Stomach (tissue), 9 donors: ENCODE measurements around the gene PIWIL1. TPM values are rescaled to one million over a fixed set of nuclear protein-coding genes. Genes with fewer than 3 reads are reported as not detected.

Experiments
- DNase-seq, 2 donors: peaks; one replicate each; pipeline versions ENCODE4 v3.0.0 to v3.0.0-alpha.2; 2013 to 2019
- H3K27ac ChIP-seq, 5 donors: fragments of 200-600 bp in 4 of 5; sonication (generic) in 4 of 5; one replicate each; pipeline ENCODE4 v1.5.1; 2013 to 2019; ENCODE audit warnings: mild to moderate bottlenecking in 1 of 5, moderate library complexity in 1 of 5
- H3K27me3 ChIP-seq, 3 donors: fragments of 200-600 bp; sonication (generic); one replicate each; pipeline ENCODE4 v1.5.1; 2017 to 2019; ENCODE audit warnings: mixed run types in 1 of 3
- H3K36me3 ChIP-seq, 4 donors: fragments of 200-600 bp; sonication (generic); 1 replicate in 3 of 4; 2 replicates in 1 of 4; pipeline ENCODE4 v1.5.1; 2016 to 2019
- H3K4me1 ChIP-seq, 4 donors: fragments of 200-600 bp; sonication (generic); one replicate each; pipeline ENCODE4 v1.5.1; 2016 to 2019
- H3K4me3 ChIP-seq, 4 donors: fragments of 200-600 bp; sonication (generic) in 3 of 4; one replicate each; pipeline ENCODE4 v1.5.1; 2016 to 2019; ENCODE audit warnings: mild to moderate bottlenecking in 1 of 4
- H3K9me3 ChIP-seq, 4 donors: fragments of 200-600 bp; sonication (generic); one replicate each; pipeline ENCODE4 v1.5.1; 2016 to 2019
- EP300 ChIP-seq: sonication (generic); formaldehyde crosslinking; IDR thresholded peaks from one replicate; pipeline ENCODE4 v1.6.1; 2017; ENCODE audit warnings: antibody characterized with exemption
- POLR2A ChIP-seq, 4 donors: fragments of 450-650 bp; IDR thresholded peaks; one replicate each; pipeline ENCODE4 v1.6.1; 2016; ENCODE audit warnings: antibody characterized with exemption in 4 of 4, control low read depth in 2 of 4, mild to moderate bottlenecking in 1 of 4, moderate library complexity in 1 of 4
- POLR2AphosphoS5 ChIP-seq, 3 donors: sonication (generic); formaldehyde crosslinking; IDR thresholded peaks; one replicate each; pipeline ENCODE4 v1.6.1; 2016; ENCODE audit warnings: antibody characterized with exemption in 3 of 3
- WGBS, 5 donors: extraction: QIAGEN DNeasy Blood & Tissue Kit in 3 of 5; methylation state at CpG; one replicate each; pipeline versions ENCODE4 v1.1.5 to v1.1.7; 2013 to 2018; 5-methylcytosine and 5-hydroxymethylcytosine counted together
- intact Hi-C: fragments of 100-400 bp; cut with DNase I; formaldehyde crosslinking; loops from one replicate; pipeline ENCODE4 v1.15.1; 2023; ENCODE audit warnings: low total_unique reads
- polyA plus RNA-seq, 3 donors: library from polyadenylated mRNA; stranded (reverse); fragments of 200-250 nt; gene quantifications; one replicate each; pipeline ENCODE4 v1.2.3, GENCODE V29; 2013
- total RNA-seq, 5 donors: library from RNA; depleted of rRNA; stranded (reverse); fragments of >200 nt; gene quantifications; one replicate each; pipeline versions ENCODE4 v1.1.0 to v1.2.3, GENCODE V29; 2014 to 2016
- TF ChIP-seq, protein P1 (sequence below), 7 experiments: fragments of 450-650 bp in 4 of 7; fragments of 200-600 bp in 3 of 7; sonication (generic) in 3 of 7; IDR thresholded peaks; one replicate each; pipeline ENCODE4 v1.5.1; 2016 to 2019; ENCODE audit warnings: antibody characterized with exemption in 7 of 7, control low read depth in 2 of 7, mild to moderate bottlenecking in 1 of 7
- donor health status: healthy with polysubstance abuse.
- donor health status: Bipolar disorder and iron deficiency.
- donor health status: healthy.

PIWIL1 gene
- total and polyA plus RNA-seq, 8 donors = not detected

DNA sequence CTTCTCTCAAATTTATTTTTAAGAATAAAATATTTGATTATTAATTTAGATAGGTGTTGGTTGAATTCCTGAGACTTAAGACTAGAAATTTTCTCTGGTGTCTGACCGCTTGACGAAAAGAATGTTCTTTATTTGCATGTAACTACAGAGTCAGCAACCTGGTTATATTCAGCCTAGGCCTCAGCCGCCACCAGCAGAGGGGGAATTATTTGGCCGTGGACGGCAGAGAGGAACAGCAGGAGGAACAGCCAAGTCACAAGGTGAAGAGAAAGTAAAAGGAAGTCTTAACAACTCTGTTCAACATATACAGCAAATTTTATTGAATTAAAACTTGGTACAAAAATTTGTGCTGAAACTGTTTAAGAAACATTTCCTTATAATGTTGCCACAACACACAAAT, 5.2 kb downstream of the PIWIL1 start:
- 76 to 90% (median 84%) methylated on average over 5 of the region's 5 CpGs for WGBS, 5 donors
- intact Hi-C loops = no loop called here
- no peak overlapping the region for H3K4me3 ChIP-seq
- peaks cover 0 to 4% (median 0%) of the 10 kb centered on the region in 4 donors for H3K9me3 ChIP-seq
- TF ChIP-seq, protein P1, sequence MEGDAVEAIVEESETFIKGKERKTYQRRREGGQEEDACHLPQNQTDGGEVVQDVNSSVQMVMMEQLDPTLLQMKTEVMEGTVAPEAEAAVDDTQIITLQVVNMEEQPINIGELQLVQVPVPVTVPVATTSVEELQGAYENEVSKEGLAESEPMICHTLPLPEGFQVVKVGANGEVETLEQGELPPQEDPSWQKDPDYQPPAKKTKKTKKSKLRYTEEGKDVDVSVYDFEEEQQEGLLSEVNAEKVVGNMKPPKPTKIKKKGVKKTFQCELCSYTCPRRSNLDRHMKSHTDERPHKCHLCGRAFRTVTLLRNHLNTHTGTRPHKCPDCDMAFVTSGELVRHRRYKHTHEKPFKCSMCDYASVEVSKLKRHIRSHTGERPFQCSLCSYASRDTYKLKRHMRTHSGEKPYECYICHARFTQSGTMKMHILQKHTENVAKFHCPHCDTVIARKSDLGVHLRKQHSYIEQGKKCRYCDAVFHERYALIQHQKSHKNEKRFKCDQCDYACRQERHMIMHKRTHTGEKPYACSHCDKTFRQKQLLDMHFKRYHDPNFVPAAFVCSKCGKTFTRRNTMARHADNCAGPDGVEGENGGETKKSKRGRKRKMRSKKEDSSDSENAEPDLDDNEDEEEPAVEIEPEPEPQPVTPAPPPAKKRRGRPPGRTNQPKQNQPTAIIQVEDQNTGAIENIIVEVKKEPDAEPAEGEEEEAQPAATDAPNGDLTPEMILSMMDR (IDR thresholded peaks at IDR 0.05) = no peak
- TF ChIP-seq EP300 (no peak), POLR2AphosphoS5 (IDR thresholded peaks at IDR 0.05) (no peak), POLR2A (IDR thresholded peaks at IDR 0.05) (no peak)
- no peaks in the 10 kb centered on the region for H3K36me3 ChIP-seq
- H3K4me1 ChIP-seq = peaks cover 0 to 14% (median 9%) of the 10 kb centered on the region in 4 donors
- H3K27me3 ChIP-seq = peaks cover 9 to 40% (median 16%) of the 10 kb centered on the region in 3 donors
- no peak for DNase-seq
- H3K27ac ChIP-seq = no peak overlapping the region

DNA sequence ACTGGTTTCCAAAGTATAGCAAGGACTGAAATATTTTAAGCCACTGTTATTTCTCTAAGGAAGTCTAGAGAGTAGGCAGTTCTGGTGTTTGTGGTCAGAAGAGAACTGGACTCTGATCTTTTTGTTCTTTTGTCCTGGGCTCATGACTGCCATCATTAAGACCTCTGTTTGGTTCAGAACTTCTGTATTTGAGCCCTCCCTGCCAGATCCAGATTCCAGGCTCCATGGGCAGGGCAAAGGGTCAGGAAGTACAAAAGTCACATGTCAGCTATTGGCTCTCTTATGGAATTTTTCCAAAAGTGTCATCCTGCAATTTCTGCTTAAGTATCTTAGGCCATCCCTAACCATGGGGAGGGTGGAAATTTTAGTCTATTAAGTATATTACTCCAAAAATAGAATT, 6.8 kb downstream of the PIWIL1 start:
- H3K4me1 ChIP-seq = peaks cover 0 to 5% (median 2%) of the 10 kb centered on the region in 4 donors
- TF ChIP-seq, protein P1 (IDR thresholded peaks at IDR 0.05) = no peak
- TF ChIP-seq POLR2A (IDR thresholded peaks at IDR 0.05) = no peak
- no peak for TF ChIP-seq POLR2AphosphoS5 (IDR thresholded peaks at IDR 0.05)
- no peak for TF ChIP-seq EP300
- no peak overlapping the region for H3K27ac ChIP-seq
- intact Hi-C loops = no loop called here
- H3K9me3 ChIP-seq = peaks cover 0 to 4% (median 0%) of the 10 kb centered on the region in 4 donors
- H3K27me3 ChIP-seq = peaks cover 7 to 38% (median 8%) of the 10 kb centered on the region in 3 donors
- DNase-seq = no peak
- no peak overlapping the region for H3K4me3 ChIP-seq
- H3K36me3 ChIP-seq = no peaks in the 10 kb centered on the region

DNA sequence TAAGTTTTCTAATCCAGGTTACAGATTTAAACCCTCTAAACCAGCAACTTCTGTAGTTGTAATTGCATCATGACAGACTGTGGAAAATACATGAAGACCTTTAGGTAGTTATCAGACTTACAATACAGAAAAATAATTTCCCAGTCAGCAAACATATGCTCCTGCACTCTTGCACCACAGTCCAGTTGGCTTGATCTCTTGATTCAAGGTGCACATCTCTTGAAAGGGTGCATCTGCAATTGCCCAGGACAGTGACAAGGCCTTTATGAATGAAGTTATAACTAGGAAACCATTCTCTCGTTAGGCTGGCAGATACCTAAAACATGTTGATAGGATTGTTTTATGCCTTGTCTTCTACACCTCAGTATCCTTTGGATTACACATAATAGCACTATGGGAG, 7.6 kb downstream of the PIWIL1 start:
- no peak for TF ChIP-seq EP300
- TF ChIP-seq POLR2AphosphoS5 (IDR thresholded peaks at IDR 0.05) = no peak
- TF ChIP-seq, protein P1 (IDR thresholded peaks at IDR 0.05) = no peak
- no peak for TF ChIP-seq POLR2A (IDR thresholded peaks at IDR 0.05)
- peaks cover 0 to 4% (median 0%) of the 10 kb centered on the region in 4 donors for H3K9me3 ChIP-seq
- no peak overlapping the region for H3K4me3 ChIP-seq
- H3K27ac ChIP-seq = no peak overlapping the region
- H3K4me1 ChIP-seq = no peaks in the 10 kb centered on the region
- no peak for DNase-seq
- no peaks in the 10 kb centered on the region for H3K36me3 ChIP-seq
- 78 to 91% (median 84%) methylated on average over 1 of the region's 1 CpG for WGBS, 5 donors
- intact Hi-C loops = no loop called here
- H3K27me3 ChIP-seq = peaks cover 0 to 37% (median under 1%) of the 10 kb centered on the region in 3 donors

DNA sequence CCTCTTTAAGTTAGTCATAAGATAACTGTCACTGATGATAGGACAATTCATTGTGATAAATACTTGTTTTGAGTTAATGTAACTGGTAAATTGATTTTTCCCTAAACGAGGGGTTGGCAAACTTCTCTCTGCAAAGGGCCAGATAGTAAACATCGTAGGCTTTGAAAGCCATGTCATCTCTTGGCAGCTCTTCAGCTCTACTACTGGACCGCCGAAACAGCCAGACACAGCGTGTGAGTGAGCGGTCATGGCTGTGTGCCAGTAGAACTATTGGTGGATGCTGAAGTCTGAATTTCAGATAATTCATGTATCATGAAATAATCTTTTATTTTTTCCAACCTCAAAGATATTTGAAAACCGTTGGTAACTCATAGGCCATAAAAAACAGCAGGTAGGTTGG, 9.9 kb downstream of the PIWIL1 start:
- Histone ChIP-seq H3K4me1 (no peaks in the 10 kb centered on the region), H3K36me3 (no peaks in the 10 kb centered on the region), H3K27me3 (peaks cover 0 to 46% (median 0%) of the 10 kb centered on the region in 3 donors), H3K4me3 (no peak overlapping the region), H3K27ac (no peak overlapping the region), H3K9me3 (no peaks in the 10 kb centered on the region)
- peak in 1 of 2 donors; percentile 42 for DNase-seq
- TF ChIP-seq, protein P1 (IDR thresholded peaks at IDR 0.05) = no peak
- no peak for TF ChIP-seq EP300
- no peak for TF ChIP-seq POLR2AphosphoS5 (IDR thresholded peaks at IDR 0.05)
- TF ChIP-seq POLR2A (IDR thresholded peaks at IDR 0.05) = no peak
- WGBS, 5 donors = 60 to 69% (median 67%) methylated on average over 7 of the region's 7 CpGs
- intact Hi-C loops = no loop called here
